Skin epidermis (tissue), 12 donors: ENCODE measurements around the gene GALNT14.

Source experiments
- H3K27ac ChIP-seq, 21 experiments: fragments of 200-600 bp; sonication (generic) in 11 of 21; one replicate each; pipeline ENCODE4 v1.5.0; 2020; ENCODE audit warnings: mild to moderate bottlenecking in 3 of 21, inconsistent platforms in 2 of 21, moderate library complexity in 2 of 21
- H3K4me3 ChIP-seq, 7 experiments: fragments of 200-600 bp; sonication (generic) in 2 of 7; one replicate each; pipeline ENCODE4 v1.5.0; 2020; ENCODE audit warnings: inconsistent platforms in 2 of 7, mild to moderate bottlenecking in 2 of 7, moderate library complexity in 1 of 7

Gene GALNT14

GRCh38 chr2:31090188-31090587 lies 48.1 kb downstream of the GALNT14 start:
- Histone ChIP-seq H3K4me3 (no peak overlapping the region), H3K27ac (no peak overlapping the region)

- no peak overlapping the region for H3K4me3 ChIP-seq
- no peak overlapping the region for H3K27ac ChIP-seq
Observed at GRCh38 chr2:31089645-31090044, 48.6 kb downstream of the GALNT14 start.

GRCh38 chr2:31088504-31089195 lies 49.6 kb downstream of the GALNT14 start:
- H3K4me3 ChIP-seq: no peak overlapping the region

GRCh38 chr2:31087491-31087890 lies 50.7 kb downstream of the GALNT14 start:
- no peak overlapping the region for H3K27ac ChIP-seq
- no peak overlapping the region for H3K4me3 ChIP-seq

More at GRCh38 chr2:31088504-31089195, 49.6 kb downstream of the GALNT14 start:
- no peak overlapping the region for H3K27ac ChIP-seq

- no peak overlapping the region for H3K27ac ChIP-seq
- H3K4me3 ChIP-seq: no peak overlapping the region
Observed at GRCh38 chr2:31086590-31086989, 51.6 kb downstream of the GALNT14 start.

- Histone ChIP-seq H3K4me3 (no peak overlapping the region), H3K27ac (no peak overlapping the region)
Observed at GRCh38 chr2:31083234-31083993, 54.8 kb downstream of the GALNT14 start.

- H3K27ac ChIP-seq: no peak overlapping the region
Observed at GRCh38 chr2:31082002-31082401, 56.2 kb downstream of the GALNT14 start.

GRCh38 chr2:31081492-31081891 lies 56.7 kb downstream of the GALNT14 start:
- Histone ChIP-seq H3K4me3 (no peak overlapping the region), H3K27ac (no peak overlapping the region)

More at GRCh38 chr2:31082002-31082401, 56.2 kb downstream of the GALNT14 start:
- no peak overlapping the region for H3K4me3 ChIP-seq

- Histone ChIP-seq H3K4me3 (no peak overlapping the region), H3K27ac (no peak overlapping the region)
Observed at GRCh38 chr2:31080361-31080760, 57.9 kb downstream of the GALNT14 start.

GRCh38 chr2:31079665-31080064 lies 58.6 kb downstream of the GALNT14 start:
- Histone ChIP-seq H3K4me3 (no peak overlapping the region), H3K27ac (no peak overlapping the region)

- Histone ChIP-seq H3K4me3 (no peak overlapping the region), H3K27ac (no peak overlapping the region)
Observed at GRCh38 chr2:31078579-31079105, 59.6 kb downstream of the GALNT14 start.

- no peak overlapping the region for H3K27ac ChIP-seq
- H3K4me3 ChIP-seq: no peak overlapping the region
Observed at GRCh38 chr2:31078011-31078410, 60.2 kb downstream of the GALNT14 start.

- Histone ChIP-seq H3K4me3 (no peak overlapping the region), H3K27ac (no peak overlapping the region)
Observed at GRCh38 chr2:31075941-31076590, 62.2 kb downstream of the GALNT14 start.

GRCh38 chr2:31075431-31075830 lies 62.8 kb downstream of the GALNT14 start:
- Histone ChIP-seq H3K27ac (no peak overlapping the region), H3K4me3 (no peak overlapping the region)

- no peak overlapping the region for H3K4me3 ChIP-seq
- no peak overlapping the region for H3K27ac ChIP-seq
Observed at GRCh38 chr2:31071741-31072140, 66.5 kb downstream of the GALNT14 start.

GRCh38 chr2:31070339-31071125 lies 67.7 kb downstream of the GALNT14 start:
- H3K27ac ChIP-seq: no peak overlapping the region
- no peak overlapping the region for H3K4me3 ChIP-seq

- Histone ChIP-seq H3K4me3 (no peak overlapping the region), H3K27ac (no peak overlapping the region)
Observed at GRCh38 chr2:31069643-31070325, 68.5 kb downstream of the GALNT14 start.

- no peak overlapping the region for H3K27ac ChIP-seq
Observed at GRCh38 chr2:31067259-31067658, 71.0 kb downstream of the GALNT14 start.

GRCh38 chr2:31066551-31066950 lies 71.7 kb downstream of the GALNT14 start:
- H3K27ac ChIP-seq: no peak overlapping the region
- no peak overlapping the region for H3K4me3 ChIP-seq

More at GRCh38 chr2:31067259-31067658, 71.0 kb downstream of the GALNT14 start:
- H3K4me3 ChIP-seq: no peak overlapping the region
